ENCODE results near the gene CTSA. TPM values are rescaled to one million over a fixed set of nuclear protein-coding genes. Genes with fewer than 3 reads are reported as not detected.

CTSA gene
- total and polyA plus RNA-seq, 9 of the 15 experiments (the other 6 are each of a cell fraction or from before 2014, with no cell fraction given) = 8.8 to 61.7 (median 28.3) TPM

GRCh38 chr20:45880988-45881788 is 9.9 kb upstream of the CTSA start, which contains the start of gene ZSWIM1 (continued):
- TF ChIP-seq TRIM24 (IDR thresholded peaks at IDR 0.05) (0 out of 4 replicates have a peak, but pooled peaks of 1 of the 2 experiments have one; percentile 19), ZNF224 (CRISPR knock-in tag; IDR thresholded peaks at IDR 0.05) (no peak), ZBED1 (IDR thresholded peaks at IDR 0.05) (no peak), MAFK (IDR thresholded peaks at IDR 0.05; ENCODE audit: low read length) (0 out of 2 replicates have a peak, but pooled peaks have one; percentile 4), ZBTB40 (IDR thresholded peaks at IDR 0.05) (peak; percentile 50; the same call in 1 of the 2 replicates), ZBTB40 (CRISPR knock-in tag; IDR thresholded peaks at IDR 0.05) (no peak), HNRNPL (IDR thresholded peaks at IDR 0.05; ENCODE audit: low read depth, low read length) (no peak), EZH2 (IDR thresholded peaks at IDR 0.05; ENCODE audit: borderline replicate concordance, low read depth, low read length) (no peak), SRF (CRISPR knock-in tag; IDR thresholded peaks at IDR 0.05) (peak in 1 of 2 experiments; percentile 56; a peak in 1 of 4 replicates), NBN (IDR thresholded peaks at IDR 0.05; ENCODE audit: low read depth) (no peak), POLR2A (conservative IDR thresholded peaks at IDR 0.05) (peak; percentile 97), RHOXF2B (CRISPR knock-in tag; conservative IDR thresholded peaks at IDR 0.05) (peak; percentile 74; the same call in 1 of the 2 replicates), ZNF384 (IDR thresholded peaks at IDR 0.05; ENCODE audit: low read depth, low read length) (no peak), ARID1B (IDR thresholded peaks at IDR 0.05) (no peak)

All from K562 (cell line).